Activated T-helper 1 cell treated with anti-CD3 and anti-CD28 coated beads, Interleukin-12 subunit alpha, Interleukin-12 subunit beta, Interleukin-2, Interleukin-4 antibody, amounts not matched to agents 30 ng/mL and 10 ng/mL and 1 ng/mL, durations not matched to agents 14 hours and 24 hours and 36 hours (primary cell): ENCODE data around the gene TJP3. TPM values are rescaled to one million over a fixed set of nuclear protein-coding genes. Genes with fewer than 3 reads are reported as not detected.

Experiments used
- DNase-seq: peaks from one replicate; pipeline ENCODE4 v3.0.0; 2021; ENCODE audit warnings: low spot score
- H3K27ac Mint-ChIP-seq: one replicate; pipeline ENCODE4 v1.8.0; 2021; ENCODE audit warnings: mild to moderate bottlenecking, mixed read lengths
- H3K27me3 Mint-ChIP-seq: one replicate; pipeline ENCODE4 v1.8.0; 2022; ENCODE audit warnings: mild to moderate bottlenecking, moderate library complexity, mixed read lengths; ENCODE audit not compliant: insufficient read depth
- H3K36me3 Mint-ChIP-seq: one replicate; pipeline ENCODE4 v1.8.0; 2021; ENCODE audit warnings: low read depth, mixed read lengths
- H3K4me1 Mint-ChIP-seq: one replicate; pipeline ENCODE4 v1.8.0; 2021; ENCODE audit warnings: low read depth, mixed read lengths
- H3K4me3 Mint-ChIP-seq: one replicate; pipeline ENCODE4 v1.8.0; 2021; ENCODE audit warnings: mild to moderate bottlenecking, moderate library complexity, mixed read lengths
- H3K9me3 Mint-ChIP-seq: one replicate; pipeline ENCODE4 v1.8.0; 2021; ENCODE audit warnings: mixed read lengths
- intact Hi-C: fragments of 100-400 bp; cut with micrococcal nuclease; formaldehyde crosslinking; loops from one replicate; pipeline ENCODE4 v1.15.1; 2024
- total RNA-seq: library from RNA; stranded (reverse); gene quantifications from 2 replicates; pipeline ENCODE4 v1.2.3, GENCODE V29; 2022

Gene TJP3
- total RNA-seq, 1 donor from 2014 or later = 0.08 TPM

- intact Hi-C loops = loop anchor here (1.0 kb wide), 1 partner anchor 12 kb away; the partner anchor contains the start of gene PIP5K1C
- H3K27me3 Mint-ChIP-seq = no peaks in the 10 kb centered on the region
- DNase-seq = no peak
- H3K36me3 Mint-ChIP-seq = peaks cover 25% of the 10 kb centered on the region
- no peak overlapping the region for H3K27ac Mint-ChIP-seq
- peak overlapping the region; percentile 58 for H3K4me3 Mint-ChIP-seq
- peaks cover 20% of the 10 kb centered on the region for H3K9me3 Mint-ChIP-seq
- peaks cover 31% of the 10 kb centered on the region for H3K4me1 Mint-ChIP-seq
Observed at GRCh38 chr19:3687774-3688706, 20.1 kb upstream of the TJP3 start.

- H3K4me3 Mint-ChIP-seq = no peak overlapping the region
- no peak overlapping the region for H3K27ac Mint-ChIP-seq
- peaks cover 31% of the 10 kb centered on the region for H3K4me1 Mint-ChIP-seq
- intact Hi-C loops = no loop called here
- H3K9me3 Mint-ChIP-seq = peaks cover 10% of the 10 kb centered on the region
- no peak for DNase-seq
- peaks cover 11% of the 10 kb centered on the region for H3K36me3 Mint-ChIP-seq
- no peaks in the 10 kb centered on the region for H3K27me3 Mint-ChIP-seq
Observed at GRCh38 chr19:3690551-3691371, 17.4 kb upstream of the TJP3 start.

- Mint-ChIP-seq H3K27ac (no peak overlapping the region), H3K9me3 (peaks cover 10% of the 10 kb centered on the region), H3K4me1 (peaks cover 31% of the 10 kb centered on the region), H3K36me3 (peaks cover 11% of the 10 kb centered on the region), H3K4me3 (no peak overlapping the region), H3K27me3 (no peaks in the 10 kb centered on the region)
- intact Hi-C loops = no loop called here
- DNase-seq = no peak
Observed at GRCh38 chr19:3691372-3691716, 16.8 kb upstream of the TJP3 start.

GRCh38 chr19:3691726-3692125, 16.5 kb upstream of the TJP3 start:
- Mint-ChIP-seq H3K9me3 (peaks cover 10% of the 10 kb centered on the region), H3K4me3 (no peak overlapping the region), H3K4me1 (peaks cover 31% of the 10 kb centered on the region), H3K27ac (no peak overlapping the region), H3K27me3 (no peaks in the 10 kb centered on the region), H3K36me3 (peaks cover 11% of the 10 kb centered on the region)
- no peak for DNase-seq
- intact Hi-C loops = no loop called here

GRCh38 chr19:3692141-3693024, 15.8 kb upstream of the TJP3 start:
- Mint-ChIP-seq H3K4me3 (no peak overlapping the region), H3K36me3 (peaks cover 11% of the 10 kb centered on the region), H3K27me3 (no peaks in the 10 kb centered on the region), H3K4me1 (peaks cover 25% of the 10 kb centered on the region), H3K27ac (no peak overlapping the region), H3K9me3 (peaks cover 10% of the 10 kb centered on the region)
- intact Hi-C loops = no loop called here
- no peak for DNase-seq

GRCh38 chr19:3693025-3693925, 14.9 kb upstream of the TJP3 start:
- peaks cover 10% of the 10 kb centered on the region for H3K9me3 Mint-ChIP-seq
- no peaks in the 10 kb centered on the region for H3K27me3 Mint-ChIP-seq

GRCh38 chr19:3694361-3695123, 13.6 kb upstream of the TJP3 start:
- intact Hi-C loops = no loop called here
- H3K36me3 Mint-ChIP-seq = peaks cover 9% of the 10 kb centered on the region

More at GRCh38 chr19:3693025-3693925, 14.9 kb upstream of the TJP3 start:
- Mint-ChIP-seq H3K4me1 (peaks cover 24% of the 10 kb centered on the region), H3K27ac (no peak overlapping the region), H3K36me3 (peaks cover 11% of the 10 kb centered on the region), H3K4me3 (no peak overlapping the region)
- intact Hi-C loops = no loop called here
- no peak for DNase-seq

GRCh38 chr19:3695124-3695733, 13.0 kb upstream of the TJP3 start:
- Mint-ChIP-seq H3K4me1 (peaks cover 15% of the 10 kb centered on the region), H3K27ac (no peak overlapping the region), H3K9me3 (peaks cover 9% of the 10 kb centered on the region), H3K4me3 (no peak overlapping the region), H3K36me3 (peaks cover 5% of the 10 kb centered on the region), H3K27me3 (no peaks in the 10 kb centered on the region)
- no peak for DNase-seq
- intact Hi-C loops = no loop called here

More at GRCh38 chr19:3694361-3695123, 13.6 kb upstream of the TJP3 start:
- Mint-ChIP-seq H3K9me3 (peaks cover 10% of the 10 kb centered on the region), H3K27me3 (no peaks in the 10 kb centered on the region), H3K27ac (no peak overlapping the region), H3K4me3 (no peak overlapping the region), H3K4me1 (peaks cover 22% of the 10 kb centered on the region)
- DNase-seq = no peak

GRCh38 chr19:3695986-3696659, 12.1 kb upstream of the TJP3 start:
- Mint-ChIP-seq H3K27me3 (no peaks in the 10 kb centered on the region), H3K4me1 (peaks cover 11% of the 10 kb centered on the region), H3K27ac (no peak overlapping the region), H3K36me3 (peaks cover 5% of the 10 kb centered on the region), H3K9me3 (peaks cover 5% of the 10 kb centered on the region), H3K4me3 (no peak overlapping the region)
- intact Hi-C loops = no loop called here
- DNase-seq = no peak

GRCh38 chr19:3696660-3696995, 11.6 kb upstream of the TJP3 start:
- Mint-ChIP-seq H3K4me3 (no peak overlapping the region), H3K27ac (no peak overlapping the region), H3K4me1 (peaks cover 6% of the 10 kb centered on the region), H3K9me3 (peaks cover under 1% of the 10 kb centered on the region), H3K27me3 (no peaks in the 10 kb centered on the region), H3K36me3 (peaks cover under 1% of the 10 kb centered on the region)
- intact Hi-C loops = no loop called here
- DNase-seq = no peak
